Gastroesophageal sphincter (tissue), 4 donors: ENCODE data around the gene BST2. TPM values are rescaled to one million over a fixed set of nuclear protein-coding genes. Genes with fewer than 3 reads are reported as not detected.

Experiments
- ATAC-seq: fragments of 150-250 bp; one replicate; pipeline ENCODE4 v1.9.1; 2016; ENCODE audit warnings: mild to moderate bottlenecking, moderate library complexity
- H3K27ac ChIP-seq, 4 donors: fragments of 200-600 bp; sonication (generic) in 3 of 4; 1 replicate in 3 of 4; 2 replicates in 1 of 4; pipeline ENCODE4 v1.5.1; 2016 to 2019
- H3K27me3 ChIP-seq: fragments of 200-600 bp; sonication (generic); one replicate; pipeline ENCODE4 v1.5.1; 2019
- H3K36me3 ChIP-seq, 2 donors: fragments of 200-600 bp; sonication (generic); one replicate each; pipeline ENCODE4 v1.5.1; 2019; ENCODE audit warnings: control low read depth in 1 of 2
- H3K4me1 ChIP-seq, 3 donors: fragments of 200-600 bp; sonication (generic); 1 replicate in 2 of 3; 2 replicates in 1 of 3; pipeline ENCODE4 v1.5.1; 2016 to 2019; ENCODE audit warnings: control low read depth in 2 of 3
- H3K4me3 ChIP-seq, 2 donors: fragments of 200-600 bp; sonication (generic); one replicate each; pipeline ENCODE4 v1.5.1; 2019; ENCODE audit warnings: mild to moderate bottlenecking in 1 of 2, moderate library complexity in 1 of 2
- H3K9me3 ChIP-seq, 3 donors: fragments of 200-600 bp; sonication (generic); one replicate each; pipeline ENCODE4 v1.5.1; 2017 to 2019; ENCODE audit warnings: control low read depth in 2 of 3
- CTCF ChIP-seq, 4 experiments: fragments of 200-600 bp in 2 of 4; fragments of 450-650 bp in 2 of 4; sonication (generic) in 1 of 4; IDR thresholded peaks; one replicate each; pipeline ENCODE4 v1.5.1; 2017 to 2019; ENCODE audit warnings: antibody characterized with exemption in 4 of 4, mild to moderate bottlenecking in 2 of 4, moderate library complexity in 2 of 4
- EP300 ChIP-seq: sonication (generic); formaldehyde crosslinking; IDR thresholded peaks from one replicate; pipeline ENCODE4 v1.6.1; 2017; ENCODE audit warnings: antibody characterized with exemption, mild to moderate bottlenecking
- POLR2A ChIP-seq, 2 donors: fragments of 450-650 bp; IDR thresholded peaks; one replicate each; pipeline ENCODE4 v1.6.1; 2017; ENCODE audit warnings: antibody characterized with exemption in 2 of 2, mild to moderate bottlenecking in 2 of 2, moderate library complexity in 1 of 2
- POLR2AphosphoS5 ChIP-seq: sonication (generic); formaldehyde crosslinking; IDR thresholded peaks from one replicate; pipeline ENCODE4 v1.6.1; 2017; ENCODE audit warnings: antibody characterized with exemption
- WGBS, 2 donors: methylation state at CpG; one replicate each; pipeline ENCODE4 v1.1.5; 2018; ENCODE audit warnings: low coverage in 1 of 2; 5-methylcytosine and 5-hydroxymethylcytosine counted together
- total RNA-seq, 4 donors: library from RNA; depleted of rRNA; stranded (reverse); fragments of >200 nt; gene quantifications; one replicate each; pipeline ENCODE4 v1.1.0, GENCODE V29; 2016

Gene BST2
- total RNA-seq, 4 donors from 2014 or later: 36.6 to 196 (median 40.7) TPM

GRCh38 chr19:17424743-17425365 is 19.4 kb upstream of the BST2 start:
- Histone ChIP-seq H3K27me3 (no peaks in the 10 kb centered on the region), H3K4me3 (no peak overlapping the region), H3K9me3 (no peaks in the 10 kb centered on the region), H3K4me1 (peaks cover 0 to 16% (median 2%) of the 10 kb centered on the region in 3 donors), H3K36me3 (peaks cover 0 to 16% of the 10 kb centered on the region in 2 donors), H3K27ac (no peak overlapping the region)
- peak; percentile 42 for ATAC-seq
- TF ChIP-seq EP300 (no peak), CTCF (IDR thresholded peaks at IDR 0.05) (peak in 3 of 4 experiments; percentile 15 to 55 (median 27))
- 24 to 30% methylated on average over 10 to 11 of the region's 27 CpGs for WGBS, 2 donors

GRCh38 chr19:17423429-17424208 is 18.2 kb upstream of the BST2 start:
- Histone ChIP-seq H3K4me1 (peaks cover 0 to 22% (median 2%) of the 10 kb centered on the region in 3 donors), H3K27me3 (no peaks in the 10 kb centered on the region), H3K4me3 (no peak overlapping the region), H3K27ac (no peak overlapping the region), H3K36me3 (peaks cover 0 to 16% of the 10 kb centered on the region in 2 donors), H3K9me3 (no peaks in the 10 kb centered on the region)
- TF ChIP-seq CTCF (IDR thresholded peaks at IDR 0.05) (no peak), EP300 (no peak), POLR2AphosphoS5 (no peak), POLR2A (IDR thresholded peaks at IDR 0.05) (no peak)
- ATAC-seq: no peak
- WGBS, 2 donors: 84 to 90% methylated on average over 2 to 9 of the region's 20 CpGs

DNA sequence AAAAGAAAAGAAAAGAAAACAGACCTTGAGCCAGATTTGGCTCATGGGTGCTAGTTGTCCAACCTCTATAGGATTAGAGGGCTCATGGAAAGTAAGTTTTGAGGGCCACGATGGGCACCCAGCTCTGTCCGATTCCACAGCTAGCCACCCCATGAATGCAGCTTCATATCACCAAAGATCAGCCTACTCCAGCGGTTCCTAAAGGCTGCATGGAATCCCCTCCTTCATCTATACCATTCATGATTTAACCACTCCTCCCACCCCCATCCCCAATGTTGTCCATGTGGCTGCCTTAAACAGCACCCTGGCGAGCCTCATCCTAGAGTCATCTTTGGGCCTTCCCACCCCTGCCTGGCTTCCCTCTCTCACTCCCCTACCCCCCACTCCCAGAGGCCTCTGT is 16.5 kb upstream of the BST2 start:
- Histone ChIP-seq H3K36me3 (peaks cover 0 to 16% of the 10 kb centered on the region in 2 donors), H3K4me3 (no peak overlapping the region), H3K27ac (no peak overlapping the region), H3K4me1 (peaks cover 0 to 22% (median 2%) of the 10 kb centered on the region in 3 donors), H3K9me3 (no peaks in the 10 kb centered on the region), H3K27me3 (peaks cover under 1% of the 10 kb centered on the region)
- 90 to 96% methylated on average over 4 of the region's 4 CpGs for WGBS, 2 donors
- no peak for TF ChIP-seq POLR2A (IDR thresholded peaks at IDR 0.05)
- TF ChIP-seq CTCF (IDR thresholded peaks at IDR 0.05): no peak
- TF ChIP-seq EP300: no peak
- no peak for TF ChIP-seq POLR2AphosphoS5
- ATAC-seq: no peak

DNA sequence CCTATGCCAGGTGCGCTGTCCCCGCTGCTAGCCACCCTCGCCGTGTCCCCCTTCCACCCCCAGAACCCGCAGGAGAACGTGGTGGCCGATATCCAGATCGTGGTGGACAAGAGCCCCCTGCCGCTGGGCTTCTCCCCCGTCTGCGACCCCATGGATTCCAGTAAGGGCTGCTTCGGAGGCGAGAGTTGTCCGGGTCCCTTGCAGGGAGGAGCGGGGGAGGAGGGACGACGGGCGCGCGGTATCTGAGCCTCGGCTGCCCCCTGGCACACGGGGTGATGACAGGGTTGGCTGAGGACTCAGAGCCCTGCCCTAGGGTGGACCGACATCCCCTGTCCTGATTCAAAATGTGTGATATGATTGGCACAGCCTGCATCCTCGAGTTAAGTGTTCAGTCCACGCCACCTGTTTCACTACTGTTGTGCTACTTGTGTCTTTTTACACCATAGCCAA is 15.1 kb upstream of the BST2 start:
- Histone ChIP-seq H3K4me3 (peak overlapping the region; percentile 73 to 86), H3K4me1 (peaks cover 0 to 22% (median 2%) of the 10 kb centered on the region in 3 donors), H3K36me3 (peaks cover 0 to 16% of the 10 kb centered on the region in 2 donors), H3K9me3 (no peaks in the 10 kb centered on the region), H3K27me3 (peaks cover 6% of the 10 kb centered on the region), H3K27ac (peak overlapping the region in 3 of 4 donors; percentile 67 to 85 (median 82))
- no peak for TF ChIP-seq POLR2AphosphoS5
- TF ChIP-seq POLR2A (IDR thresholded peaks at IDR 0.05): no peak
- TF ChIP-seq EP300: no peak
- no peak for TF ChIP-seq CTCF (IDR thresholded peaks at IDR 0.05)
- WGBS, 2 donors: 14 to 25% methylated on average over 4 to 11 of the region's 25 CpGs
- ATAC-seq: no peak
